D341Med (cell line): ENCODE results near the gene JARID2.

ENCODE experiments used
- DNase-seq: peaks from one replicate; pipeline ENCODE4 v3.0.0; 2012; ENCODE audit warnings: low spot score

JARID2 gene

GRCh38 chr6:15376900-15377487, 131.1 kb downstream of the JARID2 start:
- DNase-seq: no peak

GRCh38 chr6:15378272-15378671, 132.4 kb downstream of the JARID2 start:
- DNase-seq: no peak

GRCh38 chr6:15378866-15379265, 133.0 kb downstream of the JARID2 start:
- no peak for DNase-seq

GRCh38 chr6:15380351-15380750, 134.5 kb downstream of the JARID2 start:
- no peak for DNase-seq

- no peak for DNase-seq
These were observed 136.2 kb downstream of the JARID2 start for GRCh38 chr6:15382089-15382488.

- DNase-seq: no peak
These were observed 136.8 kb downstream of the JARID2 start for GRCh38 chr6:15382712-15383111.

GRCh38 chr6:15384901-15385300, 139.0 kb downstream of the JARID2 start:
- DNase-seq: no peak

- no peak for DNase-seq
These were observed 139.7 kb downstream of the JARID2 start for GRCh38 chr6:15385521-15385920.

GRCh38 chr6:15386110-15386755, 140.4 kb downstream of the JARID2 start:
- DNase-seq: no peak

- no peak for DNase-seq
These were observed 140.9 kb downstream of the JARID2 start for GRCh38 chr6:15386756-15387112.

GRCh38 chr6:15387118-15387517, 141.2 kb downstream of the JARID2 start:
- no peak for DNase-seq

GRCh38 chr6:15389084-15389764, 143.4 kb downstream of the JARID2 start:
- no peak for DNase-seq

GRCh38 chr6:15389765-15390723, 144.2 kb downstream of the JARID2 start:
- DNase-seq: peak; percentile 76

- no peak for DNase-seq
These were observed 145.6 kb downstream of the JARID2 start for GRCh38 chr6:15391500-15391899.

- peak; percentile 62 for DNase-seq
These were observed 146.3 kb downstream of the JARID2 start for GRCh38 chr6:15392182-15392581.

- no peak for DNase-seq
These were observed 147.7 kb downstream of the JARID2 start for GRCh38 chr6:15393605-15394004.

GRCh38 chr6:15395087-15395486, 149.2 kb downstream of the JARID2 start:
- DNase-seq: no peak

- no peak for DNase-seq
These were observed 150.9 kb downstream of the JARID2 start for GRCh38 chr6:15396808-15397207.

GRCh38 chr6:15398633-15399275, 152.9 kb downstream of the JARID2 start:
- no peak for DNase-seq

GRCh38 chr6:15399641-15400470, 154.0 kb downstream of the JARID2 start:
- DNase-seq: peak; percentile 70

GRCh38 chr6:15400572-15401004, 154.7 kb downstream of the JARID2 start:
- peak; percentile 68 for DNase-seq
